Brain microvascular endothelial cell (primary cell): Measurements from ENCODE around the gene OLFM1.
"Not testable (repeated sequence)": the region's sequence is repeated elsewhere in the genome, so short reads cannot be mapped to it uniquely, and the experiment has no call there.

ENCODE experiments used
- DNase-seq: peaks from one replicate; pipeline ENCODE4 v3.0.0-alpha.2; 2020
- H3K27ac ChIP-seq: fragments of 250-450 bp; sonication (Bioruptor Pico); 2 replicates; pipeline ENCODE4 v1.5.1; 2020; ENCODE audit warnings: mild to moderate bottlenecking, moderate library complexity
- H3K27me3 ChIP-seq: fragments of 250-450 bp; sonication (Bioruptor Pico); replicated peaks from 2 replicates; pipeline ENCODE4 v1.5.1; 2020; ENCODE audit warnings: mild to moderate bottlenecking
- H3K36me3 ChIP-seq: fragments of 250-450 bp; sonication (Bioruptor Pico); replicated peaks from 2 replicates; pipeline ENCODE4 v1.5.1; 2020; ENCODE audit warnings: mild to moderate bottlenecking
- H3K4me3 ChIP-seq: 2 replicates; pipeline ENCODE4 v1.5.1; 2011; ENCODE audit warnings: low read depth, mild to moderate bottlenecking, control low read depth, low read length, moderate library complexity
- in situ Hi-C: cut with HindIII; loops from 2 replicates; pipeline ENCODE4 v1.10.0; 2017; ENCODE audit warnings: low sequenced_read_pairs, low pct_ligation_motif_present
- TF ChIP-seq, protein P1 (sequence below): IDR thresholded peaks from 2 replicates; pipeline ENCODE4 v1.5.1; 2011; ENCODE audit warnings: low read depth, mild to moderate bottlenecking, moderate library complexity, low read length, control low read depth, inconsistent platforms; ENCODE audit errors: missing control alignments

Gene OLFM1

DNA sequence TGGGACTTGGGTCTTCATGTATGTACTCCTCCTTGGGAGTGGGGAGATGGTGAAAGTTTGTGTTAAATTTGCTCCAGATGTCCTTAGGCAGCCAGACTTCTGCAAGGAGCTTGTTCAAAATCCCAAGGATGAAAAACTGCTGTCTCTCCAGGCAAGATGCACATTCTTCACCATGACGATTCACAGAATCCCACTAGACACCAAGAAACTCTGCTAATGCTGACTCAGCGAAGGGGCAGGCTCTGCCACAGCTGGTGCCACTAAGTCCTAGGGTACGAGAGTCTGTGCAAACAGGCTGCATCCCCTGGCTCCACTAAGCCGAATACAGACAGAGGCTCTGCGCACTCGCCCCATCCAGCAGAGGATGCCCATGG, 71.1 kb downstream of the OLFM1 start:
- no peak for DNase-seq
- TF ChIP-seq, protein P1, sequence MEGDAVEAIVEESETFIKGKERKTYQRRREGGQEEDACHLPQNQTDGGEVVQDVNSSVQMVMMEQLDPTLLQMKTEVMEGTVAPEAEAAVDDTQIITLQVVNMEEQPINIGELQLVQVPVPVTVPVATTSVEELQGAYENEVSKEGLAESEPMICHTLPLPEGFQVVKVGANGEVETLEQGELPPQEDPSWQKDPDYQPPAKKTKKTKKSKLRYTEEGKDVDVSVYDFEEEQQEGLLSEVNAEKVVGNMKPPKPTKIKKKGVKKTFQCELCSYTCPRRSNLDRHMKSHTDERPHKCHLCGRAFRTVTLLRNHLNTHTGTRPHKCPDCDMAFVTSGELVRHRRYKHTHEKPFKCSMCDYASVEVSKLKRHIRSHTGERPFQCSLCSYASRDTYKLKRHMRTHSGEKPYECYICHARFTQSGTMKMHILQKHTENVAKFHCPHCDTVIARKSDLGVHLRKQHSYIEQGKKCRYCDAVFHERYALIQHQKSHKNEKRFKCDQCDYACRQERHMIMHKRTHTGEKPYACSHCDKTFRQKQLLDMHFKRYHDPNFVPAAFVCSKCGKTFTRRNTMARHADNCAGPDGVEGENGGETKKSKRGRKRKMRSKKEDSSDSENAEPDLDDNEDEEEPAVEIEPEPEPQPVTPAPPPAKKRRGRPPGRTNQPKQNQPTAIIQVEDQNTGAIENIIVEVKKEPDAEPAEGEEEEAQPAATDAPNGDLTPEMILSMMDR, result no peak
- no peak overlapping the region for H3K27ac ChIP-seq
- no peak overlapping the region for H3K4me3 ChIP-seq
- H3K36me3 ChIP-seq, result no peaks in the 10 kb centered on the region
- in situ Hi-C loops, result no loop called here
- no peaks in the 10 kb centered on the region for H3K27me3 ChIP-seq

DNA sequence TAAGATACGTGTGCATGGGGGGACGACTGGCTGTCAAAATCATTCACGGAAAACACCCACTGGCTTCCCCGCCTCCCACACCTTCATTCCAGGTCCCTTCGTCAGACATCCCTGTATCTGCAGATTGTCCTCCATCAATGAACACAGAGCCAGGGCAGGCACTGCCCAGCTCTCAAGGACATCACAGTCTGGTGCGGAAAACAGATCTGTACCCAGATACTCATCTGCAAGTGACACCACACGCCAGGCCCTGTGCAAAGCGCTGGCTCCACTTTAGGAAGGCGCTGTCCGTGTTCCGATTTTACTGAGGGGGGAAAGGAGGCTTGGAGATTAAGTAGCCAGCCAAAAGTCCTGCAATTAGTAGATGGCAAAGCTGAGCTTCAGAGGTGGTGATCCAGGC, 72.3 kb downstream of the OLFM1 start:
- in situ Hi-C loops, result no loop called here
- no peak for DNase-seq
- TF ChIP-seq, protein P1, result no peak
- H3K27me3 ChIP-seq, result no peaks in the 10 kb centered on the region
- no peaks in the 10 kb centered on the region for H3K36me3 ChIP-seq
- H3K27ac ChIP-seq, result no peak overlapping the region
- no peak overlapping the region for H3K4me3 ChIP-seq

DNA sequence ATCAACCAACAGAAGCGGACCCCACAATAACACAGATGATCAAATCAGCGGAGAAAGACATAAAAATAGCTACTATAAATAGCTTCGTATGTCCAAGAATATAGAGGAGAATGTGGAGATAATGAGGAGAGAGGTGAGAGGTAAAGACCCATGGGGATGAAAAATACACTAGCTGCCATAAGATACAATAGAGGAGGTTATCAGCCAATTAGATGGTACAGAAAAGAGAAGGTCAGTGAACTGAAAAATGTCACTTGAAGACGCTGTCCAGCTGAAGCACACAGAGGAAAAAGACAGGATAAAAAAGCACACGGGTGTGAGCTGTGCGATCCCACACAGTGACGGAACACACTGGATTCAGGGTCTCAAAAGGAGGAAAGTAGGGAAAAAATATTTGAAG, 73.4 kb downstream of the OLFM1 start:
- Histone ChIP-seq H3K36me3 (no peaks in the 10 kb centered on the region), H3K4me3 (no peak overlapping the region), H3K27ac (no peak overlapping the region), H3K27me3 (no peaks in the 10 kb centered on the region)
- in situ Hi-C loops, result no loop called here
- DNase-seq, result no peak
- TF ChIP-seq, protein P1, result no peak

DNA sequence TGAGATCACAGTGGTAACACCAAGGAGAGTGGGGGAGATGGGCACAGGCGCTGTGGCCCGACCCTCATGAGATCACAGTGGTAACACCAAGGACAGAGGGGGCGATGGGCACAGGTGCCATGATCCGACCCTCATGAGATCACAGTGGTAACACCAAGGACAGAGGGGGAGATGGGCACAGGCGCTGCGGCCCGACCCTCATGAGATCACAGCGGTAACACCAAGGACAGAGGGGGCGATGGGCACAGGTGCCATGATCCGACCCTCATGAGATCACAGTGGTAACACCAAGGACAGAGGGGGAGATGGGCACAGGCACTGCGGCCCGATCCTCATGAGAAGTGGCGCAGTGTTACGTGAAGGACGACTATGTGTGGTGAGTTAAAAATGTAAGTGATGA, 75.1 kb downstream of the OLFM1 start:
- H3K36me3 ChIP-seq, H3K4me3 ChIP-seq, DNase-seq, in situ Hi-C loops, H3K27ac ChIP-seq, H3K27me3 ChIP-seq: not testable (repeated sequence)

DNA sequence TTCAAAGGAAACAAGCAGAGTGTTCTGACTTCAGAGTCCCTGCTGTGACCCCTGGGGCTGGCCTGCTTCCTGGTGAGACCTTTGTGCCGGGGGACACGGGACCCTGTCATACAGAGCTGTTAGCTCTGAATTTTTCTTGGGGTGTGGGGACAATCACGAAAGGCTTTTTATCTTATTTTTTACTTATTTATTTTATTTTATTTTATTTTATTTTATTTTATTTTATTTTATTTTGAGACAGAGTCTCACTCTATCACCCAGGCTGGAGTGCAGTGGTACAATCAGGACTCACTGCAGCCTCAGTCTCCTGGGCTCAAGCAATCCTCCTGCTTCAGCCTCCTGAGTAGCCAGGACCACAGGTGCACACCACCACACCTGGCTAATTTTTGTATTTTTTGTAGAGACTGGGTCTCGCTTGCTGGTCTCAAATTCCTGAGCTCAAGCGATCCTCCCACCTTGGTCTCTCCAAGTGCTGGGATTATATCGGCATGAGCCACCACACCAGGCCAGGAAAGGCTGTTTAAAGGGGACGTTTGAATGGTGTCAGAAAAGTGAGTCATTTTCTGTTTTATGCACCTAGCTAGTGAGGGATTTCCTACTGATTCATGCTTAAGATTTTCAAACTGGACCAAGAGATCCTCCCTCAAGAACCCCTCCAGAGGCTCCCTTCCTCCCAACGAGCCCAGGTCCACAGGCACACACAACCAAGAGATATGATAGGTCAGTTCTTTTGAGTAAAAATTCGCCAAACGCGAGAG, 75.7 kb downstream of the OLFM1 start:
- TF ChIP-seq, protein P1, result no peak
- Histone ChIP-seq H3K27ac (no peak overlapping the region), H3K4me3 (no peak overlapping the region), H3K36me3 (no peaks in the 10 kb centered on the region), H3K27me3 (no peaks in the 10 kb centered on the region)
- in situ Hi-C loops, result no loop called here
- no peak for DNase-seq

DNA sequence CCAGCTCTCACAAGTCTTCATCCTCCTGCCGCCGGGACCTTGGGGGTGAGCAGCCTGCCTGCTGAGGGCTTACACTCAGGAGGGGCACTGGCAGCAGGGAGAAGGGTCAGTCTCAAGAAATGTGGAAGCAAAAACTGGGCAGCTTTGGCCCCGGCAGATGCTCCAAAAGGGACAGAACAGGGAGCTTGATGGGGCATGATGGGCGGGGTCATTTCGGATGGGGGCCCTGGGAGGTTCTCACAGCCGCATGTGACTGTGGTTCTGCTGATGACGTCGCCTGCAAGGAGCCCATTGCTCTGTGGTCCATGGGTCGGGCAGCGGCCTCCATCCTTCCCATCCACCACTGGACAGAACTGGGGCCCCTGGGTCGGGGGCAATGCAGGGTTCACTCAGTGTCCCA, 76.6 kb downstream of the OLFM1 start:
- Histone ChIP-seq H3K27me3 (no peaks in the 10 kb centered on the region), H3K36me3 (no peaks in the 10 kb centered on the region), H3K4me3 (no peak overlapping the region), H3K27ac (no peak overlapping the region)
- in situ Hi-C loops, result no loop called here
- TF ChIP-seq, protein P1, result no peak
- no peak for DNase-seq
